Cardiac septum (tissue), 1 donor: ENCODE data around the gene ABLIM2. TPM values are rescaled to one million over a fixed set of nuclear protein-coding genes. Genes with fewer than 3 reads are reported as not detected.

Experiments used
- DNase-seq: peaks from one replicate; pipeline ENCODE4 v3.0.0-alpha.2; 2020; ENCODE audit warnings: low spot score
- intact Hi-C: fragments of 100-400 bp; cut with DNase I; formaldehyde crosslinking; loops from one replicate; pipeline ENCODE4 v1.14.0; 2022
- total RNA-seq: library from RNA; stranded (reverse); fragmentation: NEBNext Ultra II Directional; extraction: Animal tissue kit (Norgen Biotek cat#: 25700); gene quantifications from one replicate; pipeline ENCODE4 v1.2.1, GENCODE V29; 2021
- donor health status: DM: no; HTN: no; CAD: no.

ABLIM2 gene
- total RNA-seq, 1 donor from 2014 or later = 22.6 TPM

GRCh38 chr4:8006471-8006870 is 152.1 kb downstream of the ABLIM2 start:
- no peak for DNase-seq

GRCh38 chr4:8005814-8006215 is 152.8 kb downstream of the ABLIM2 start:
- intact Hi-C loops = no loop called here
- DNase-seq = no peak

More at GRCh38 chr4:8006471-8006870, 152.1 kb downstream of the ABLIM2 start:
- intact Hi-C loops = no loop called here

- DNase-seq = no peak
- intact Hi-C loops = no loop called here
Observed at GRCh38 chr4:8005033-8005808, 153.4 kb downstream of the ABLIM2 start.

GRCh38 chr4:8004066-8004465 is 154.5 kb downstream of the ABLIM2 start:
- no peak for DNase-seq
- intact Hi-C loops = no loop called here

- no peak for DNase-seq
- intact Hi-C loops = no loop called here
Observed at GRCh38 chr4:8002525-8003309, 155.9 kb downstream of the ABLIM2 start.

GRCh38 chr4:8001564-8002355 is 156.9 kb downstream of the ABLIM2 start:
- no peak for DNase-seq
- intact Hi-C loops = no loop called here

GRCh38 chr4:8000721-8001491 is 157.7 kb downstream of the ABLIM2 start:
- DNase-seq = no peak
- intact Hi-C loops = no loop called here

GRCh38 chr4:8000247-8000646 is 158.4 kb downstream of the ABLIM2 start:
- DNase-seq = no peak
- intact Hi-C loops = no loop called here

- intact Hi-C loops = no loop called here
- DNase-seq = no peak
Observed at GRCh38 chr4:7999695-8000094, 158.9 kb downstream of the ABLIM2 start.

GRCh38 chr4:7999279-7999678 is 159.3 kb downstream of the ABLIM2 start:
- DNase-seq = no peak
- intact Hi-C loops = no loop called here

- intact Hi-C loops = no loop called here
- DNase-seq = no peak
Observed at GRCh38 chr4:7998447-7998846, 160.2 kb downstream of the ABLIM2 start.

GRCh38 chr4:7995866-7996265 is 162.7 kb downstream of the ABLIM2 start:
- DNase-seq = no peak
- intact Hi-C loops = no loop called here

GRCh38 chr4:7995135-7995534 is 163.5 kb downstream of the ABLIM2 start:
- intact Hi-C loops = no loop called here
- DNase-seq = no peak

GRCh38 chr4:7993671-7994070 is 164.9 kb downstream of the ABLIM2 start:
- intact Hi-C loops = no loop called here
- DNase-seq = no peak

- intact Hi-C loops = no loop called here
- no peak for DNase-seq
Observed at GRCh38 chr4:7992846-7993245, 165.8 kb downstream of the ABLIM2 start.

GRCh38 chr4:7990807-7991459 is 167.7 kb downstream of the ABLIM2 start:
- no peak for DNase-seq
- intact Hi-C loops = no loop called here

- no peak for DNase-seq
- intact Hi-C loops = loop anchor here (5.0 kb wide), 1 partner anchor 227 kb away; no protein-coding TSS in a partner anchor
Observed at GRCh38 chr4:7989654-7990053, 169.0 kb downstream of the ABLIM2 start.

- DNase-seq = no peak
- intact Hi-C loops = loop anchor here (5.0 kb wide), 1 partner anchor 226 kb away; no protein-coding TSS in a partner anchor
Observed at GRCh38 chr4:7988437-7988836, 170.2 kb downstream of the ABLIM2 start.
